Measurements from ENCODE around the gene HVCN1. TPM values are rescaled to one million over a fixed set of nuclear protein-coding genes. Genes with fewer than 3 reads are reported as not detected.

HVCN1 gene
- total RNA-seq, 5 donors from 2014 or later (not counting 1 experiment from before 2014, with no cell fraction given), result 5.6 to 18.7 (median 14.2) TPM

DNA sequence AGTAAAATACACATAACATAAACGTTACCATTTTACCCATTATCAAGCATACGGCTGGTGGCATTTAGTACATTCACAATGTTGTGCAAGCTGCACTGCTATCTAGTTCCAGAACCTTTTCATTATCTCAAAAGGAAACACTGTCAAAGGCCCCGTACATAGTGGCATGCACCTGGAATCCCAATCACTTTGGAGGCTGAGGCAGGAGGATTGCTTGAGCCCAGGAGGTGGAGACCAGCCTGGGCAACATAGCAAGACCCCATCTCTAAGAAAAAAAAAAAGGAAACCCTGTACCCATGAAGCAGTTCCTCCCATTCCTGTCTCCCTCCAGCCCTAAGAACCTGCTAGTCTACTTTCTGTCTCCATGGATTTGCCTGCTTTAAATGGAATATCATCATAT is 7.4 kb upstream of the HVCN1 start:
- ATAC-seq (replicated peaks in 1 of 4) (no peak), DNase-seq (no peak)
- H3K4me1 Mint-ChIP-seq, result peaks cover 7 to 23% (median 21%) of the 10 kb centered on the region in 3 donors
- peak overlapping the region in 1 of 2 donors; percentile 15 for H3K27ac Mint-ChIP-seq
- H3K27me3 ChIP-seq (replicated peaks in 1 of 2; ENCODE audit: control insufficient read depth in 2 of 2, extremely low read depth in 1 of 2, insufficient read depth in 2 of 2, low read length in 1 of 2), result no peaks in the 10 kb centered on the region
- H3K4me3 ChIP-seq (ENCODE audit: control insufficient read depth in 1 of 2, extremely low read depth in 1 of 2, low read length in 1 of 2), result no peak overlapping the region
- no peaks in the 10 kb centered on the region for H3K36me3 ChIP-seq (ENCODE audit: control insufficient read depth in 2 of 2, extremely low read depth in 1 of 2, insufficient read depth in 1 of 2, low read length in 1 of 2)
- no peak overlapping the region for H3K27ac ChIP-seq (ENCODE audit: low read length)
- H3K9me3 Mint-ChIP-seq, result no peaks in the 10 kb centered on the region
- no peaks in the 10 kb centered on the region for H3K36me3 Mint-ChIP-seq
- ChIA-PET CTCF (interaction anchor here in 1 of 2 donors (0.6 to 0.8 kb wide), 2 partner anchors 76 to 1271 kb away, joined by 3 to 6 read pairs; no protein-coding TSS in a partner anchor), POLR2A (no interaction called here)
- H3K9me3 ChIP-seq, result no peaks in the 10 kb centered on the region
- 100% methylated on average over 2 of the region's 3 CpGs for WGBS (ENCODE audit: insufficient coverage)
- no peaks in the 10 kb centered on the region for H3K27me3 Mint-ChIP-seq
- H3K4me1 ChIP-seq (ENCODE audit: control insufficient read depth in 1 of 2, extremely low read depth in 1 of 2, insufficient read depth in 2 of 2, low read length in 2 of 2), result peaks cover 8 to 21% of the 10 kb centered on the region in 2 experiments
- H3K4me3 Mint-ChIP-seq, result no peak overlapping the region

DNA sequence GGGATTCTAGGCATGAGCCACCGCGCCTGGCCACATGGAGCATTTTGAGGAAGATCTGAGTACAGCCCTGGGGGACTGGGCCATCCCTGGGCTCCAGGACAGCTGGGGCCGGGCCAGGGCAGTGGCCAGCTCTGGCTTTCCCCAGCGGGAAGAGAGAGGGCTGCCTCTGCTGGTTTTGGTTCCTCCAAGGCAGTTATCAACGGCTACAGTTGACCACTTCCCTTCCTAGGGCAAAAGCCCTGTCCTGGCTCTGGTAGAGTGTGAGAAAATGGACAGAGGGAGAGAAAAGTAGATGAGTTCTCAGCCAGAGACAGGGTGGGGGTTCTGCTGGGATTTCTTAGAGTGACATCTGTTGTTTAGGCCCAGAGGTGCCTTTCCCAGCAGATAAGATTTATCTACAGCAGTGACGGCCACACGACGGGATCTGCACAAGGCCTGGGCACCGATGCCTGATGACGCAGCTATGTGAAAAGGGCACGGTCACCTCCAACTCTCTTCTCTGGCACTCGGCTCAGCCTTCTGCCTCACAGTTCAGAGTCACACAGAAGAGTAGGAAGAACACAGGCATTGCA is 5.5 kb upstream of the HVCN1 start:
- H3K27me3 ChIP-seq (replicated peaks in 1 of 2; ENCODE audit: control insufficient read depth in 2 of 2, extremely low read depth in 1 of 2, insufficient read depth in 2 of 2, low read length in 1 of 2), result no peaks in the 10 kb centered on the region
- H3K36me3 ChIP-seq (ENCODE audit: control insufficient read depth in 2 of 2, extremely low read depth in 1 of 2, insufficient read depth in 1 of 2, low read length in 1 of 2), result no peaks in the 10 kb centered on the region
- H3K27ac ChIP-seq (ENCODE audit: low read length), result no peak overlapping the region
- peaks cover 15 to 31% of the 10 kb centered on the region in 2 experiments for H3K4me1 ChIP-seq (ENCODE audit: control insufficient read depth in 1 of 2, extremely low read depth in 1 of 2, insufficient read depth in 2 of 2, low read length in 2 of 2)
- DNase-seq (peak in 1 of 35 experiments; percentile 26), ATAC-seq (replicated peaks in 1 of 4) (no peak)
- H3K4me3 ChIP-seq (ENCODE audit: control insufficient read depth in 1 of 2, extremely low read depth in 1 of 2, low read length in 1 of 2), result no peak overlapping the region
- Mint-ChIP-seq H3K4me1 (peaks cover 17 to 35% (median 33%) of the 10 kb centered on the region in 3 donors), H3K4me3 (no peak overlapping the region), H3K27ac (no peak overlapping the region), H3K36me3 (no peaks in the 10 kb centered on the region), H3K9me3 (no peaks in the 10 kb centered on the region), H3K27me3 (no peaks in the 10 kb centered on the region)
- H3K9me3 ChIP-seq, result no peaks in the 10 kb centered on the region
- CTCF ChIA-PET, result no interaction called here
- POLR2A ChIA-PET, result no interaction called here
- WGBS (ENCODE audit: insufficient coverage), result 90% methylated on average over 12 of the region's 12 CpGs

DNA sequence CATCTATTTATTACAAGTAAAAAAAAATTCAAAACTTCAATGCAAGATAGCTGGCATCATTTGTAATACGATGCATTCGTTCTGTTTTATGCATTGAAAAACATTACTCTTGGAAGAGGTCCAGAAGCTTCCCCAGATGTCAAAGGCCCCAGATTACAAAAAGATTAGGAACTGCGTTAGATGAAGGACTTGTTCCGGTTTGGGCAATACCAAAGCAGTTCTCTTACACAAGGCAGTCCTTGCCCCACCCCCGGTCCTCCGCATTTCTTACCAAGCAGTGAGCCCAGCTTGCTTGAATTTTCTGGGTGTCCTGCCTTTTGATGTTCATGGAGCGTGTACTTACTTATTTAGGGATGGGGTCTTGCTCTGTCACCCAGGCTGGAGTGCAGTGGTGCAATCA is 4.8 kb upstream of the HVCN1 start:
- ChIA-PET POLR2A (no interaction called here), CTCF (interaction anchor here in 1 of 2 donors (0.5 to 0.6 kb wide), 2 partner anchors 277 to 661 kb away, joined by 3 read pairs; no protein-coding TSS in a partner anchor)
- H3K4me1 ChIP-seq (ENCODE audit: control insufficient read depth in 1 of 2, extremely low read depth in 1 of 2, insufficient read depth in 2 of 2, low read length in 2 of 2), result peaks cover 15 to 36% of the 10 kb centered on the region in 2 experiments
- H3K9me3 ChIP-seq, result no peaks in the 10 kb centered on the region
- no peak overlapping the region for H3K27ac ChIP-seq (ENCODE audit: low read length)
- H3K27me3 ChIP-seq (replicated peaks in 1 of 2; ENCODE audit: control insufficient read depth in 2 of 2, extremely low read depth in 1 of 2, insufficient read depth in 2 of 2, low read length in 1 of 2), result no peaks in the 10 kb centered on the region
- ATAC-seq (replicated peaks in 1 of 4), result no peak
- H3K4me3 ChIP-seq (ENCODE audit: control insufficient read depth in 1 of 2, extremely low read depth in 1 of 2, low read length in 1 of 2), result no peak overlapping the region
- H3K9me3 Mint-ChIP-seq, result no peaks in the 10 kb centered on the region
- no peak overlapping the region for H3K4me3 Mint-ChIP-seq
- no peaks in the 10 kb centered on the region for H3K27me3 Mint-ChIP-seq
- no peaks in the 10 kb centered on the region for H3K36me3 Mint-ChIP-seq
- DNase-seq, result peak in 1 of 35 experiments; percentile 37
- H3K4me1 Mint-ChIP-seq, result peaks cover 19 to 36% (median 34%) of the 10 kb centered on the region in 3 donors
- no peak overlapping the region for H3K27ac Mint-ChIP-seq
- no peaks in the 10 kb centered on the region for H3K36me3 ChIP-seq (ENCODE audit: control insufficient read depth in 2 of 2, extremely low read depth in 1 of 2, insufficient read depth in 1 of 2, low read length in 1 of 2)
- WGBS (ENCODE audit: insufficient coverage), result 87% methylated on average over 4 of the region's 7 CpGs

DNA sequence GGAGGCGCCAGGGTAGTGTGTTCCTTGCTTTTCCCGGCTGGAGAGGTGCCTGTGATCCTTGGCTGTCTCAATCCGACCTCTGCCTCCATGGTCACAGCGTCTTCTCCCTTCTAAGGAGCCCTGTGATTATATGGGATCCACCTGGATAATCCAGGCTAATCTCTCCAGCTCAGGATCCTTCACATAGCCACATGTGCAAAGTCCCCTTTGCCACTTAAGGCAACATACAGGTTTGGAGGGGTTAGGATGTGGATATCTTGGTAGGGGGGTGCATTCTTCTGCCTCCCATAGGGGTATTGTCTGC is 1.2 kb upstream of the HVCN1 start:
- Histone ChIP-seq H3K4me3 (ENCODE audit: control insufficient read depth in 1 of 2, extremely low read depth in 1 of 2, low read length in 1 of 2) (peak overlapping the region; percentile 63 to 67), H3K36me3 (ENCODE audit: control insufficient read depth in 2 of 2, extremely low read depth in 1 of 2, insufficient read depth in 1 of 2, low read length in 1 of 2) (peaks cover 0 to 5% of the 10 kb centered on the region in 2 donors), H3K27ac (ENCODE audit: low read length) (peak overlapping the region; percentile 57), H3K4me1 (ENCODE audit: control insufficient read depth in 1 of 2, extremely low read depth in 1 of 2, insufficient read depth in 2 of 2, low read length in 2 of 2) (peaks cover 12 to 45% of the 10 kb centered on the region in 2 experiments), H3K27me3 (replicated peaks in 1 of 2; ENCODE audit: control insufficient read depth in 2 of 2, extremely low read depth in 1 of 2, insufficient read depth in 2 of 2, low read length in 1 of 2) (no peaks in the 10 kb centered on the region), H3K9me3 (no peaks in the 10 kb centered on the region)
- Mint-ChIP-seq H3K9me3 (no peaks in the 10 kb centered on the region), H3K4me3 (peak overlapping the region; percentile 87 to 95 (median 95)), H3K36me3 (peaks cover 12% of the 10 kb centered on the region), H3K27me3 (no peaks in the 10 kb centered on the region), H3K4me1 (peaks cover 35 to 53% (median 38%) of the 10 kb centered on the region in 3 donors), H3K27ac (peak overlapping the region; percentile 89 to 91)
- CTCF ChIA-PET, result interaction anchor here in 1 of 2 donors (1.1 kb wide), 1 partner anchor 75 kb away, joined by 3 read pairs; no protein-coding TSS in a partner anchor
- DNase-seq (no peak), ATAC-seq (replicated peaks in 1 of 4) (no peak)
- WGBS (ENCODE audit: insufficient coverage), result 58% methylated on average over 2 of the region's 4 CpGs
- POLR2A ChIA-PET, result no interaction called here

DNA sequence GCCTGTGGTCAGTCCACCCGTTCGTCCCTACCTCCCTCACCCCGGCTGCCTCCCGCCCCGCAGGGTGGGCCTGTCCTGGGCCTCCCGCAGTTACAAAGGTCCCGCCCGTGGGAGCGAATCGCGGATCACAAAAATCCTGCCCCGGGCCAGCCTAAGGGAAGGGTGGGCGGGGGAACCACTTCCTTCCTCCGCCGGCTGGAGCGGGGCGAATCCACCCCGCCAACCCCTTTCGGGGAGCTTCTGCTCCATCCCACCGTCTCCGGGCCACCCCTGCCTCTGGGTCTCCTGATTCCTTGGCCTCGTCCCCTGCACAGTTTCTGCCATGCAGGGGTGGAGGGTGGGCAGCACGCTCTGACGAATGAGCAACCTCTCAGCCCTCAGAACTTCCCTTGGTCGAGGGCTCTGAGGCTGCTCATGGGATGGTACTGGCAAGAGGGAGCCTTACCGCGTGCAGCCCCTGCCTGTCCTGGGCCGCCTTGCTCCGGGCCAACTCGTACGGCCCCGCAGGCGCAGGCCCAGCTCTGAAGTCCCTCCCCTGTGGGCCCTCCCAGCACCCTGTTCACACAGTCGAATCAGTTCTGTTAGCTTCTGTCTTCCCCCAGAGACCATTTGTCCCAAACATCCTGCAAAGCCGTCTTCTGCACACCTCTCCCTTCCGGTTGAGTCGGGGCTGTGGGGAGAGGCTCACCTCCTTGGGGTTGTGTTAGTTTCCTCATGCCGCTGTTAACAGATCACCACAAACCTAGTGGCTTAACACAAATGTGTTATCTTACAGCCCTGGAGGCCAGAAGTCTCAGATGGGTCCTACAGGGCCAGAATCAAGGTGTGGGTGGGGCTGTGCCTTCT is 589 bp upstream of the HVCN1 start:
- 0% methylated on average over 29 of the region's 38 CpGs for WGBS (ENCODE audit: insufficient coverage)
- no peaks in the 10 kb centered on the region for H3K27me3 ChIP-seq (replicated peaks in 1 of 2; ENCODE audit: control insufficient read depth in 2 of 2, extremely low read depth in 1 of 2, insufficient read depth in 2 of 2, low read length in 1 of 2)
- H3K4me1 ChIP-seq (ENCODE audit: control insufficient read depth in 1 of 2, extremely low read depth in 1 of 2, insufficient read depth in 2 of 2, low read length in 2 of 2), result peaks cover 12 to 45% of the 10 kb centered on the region in 2 experiments
- H3K36me3 Mint-ChIP-seq, result peaks cover 16% of the 10 kb centered on the region
- DNase-seq, result peak in 29 of 35 experiments; percentile 22 to 67 (median 37)
- H3K27ac ChIP-seq (ENCODE audit: low read length), result peak overlapping the region; percentile 57
- no peaks in the 10 kb centered on the region for H3K9me3 ChIP-seq
- ChIA-PET POLR2A (no interaction called here), CTCF (interaction anchor here in 1 of 2 donors (0.6 to 1.1 kb wide), 2 partner anchors 75 to 258 kb away, joined by 3 read pairs; no protein-coding TSS in a partner anchor)
- H3K4me3 Mint-ChIP-seq, result peak overlapping the region; percentile 87 to 95 (median 95)
- peak overlapping the region; percentile 63 to 67 for H3K4me3 ChIP-seq (ENCODE audit: control insufficient read depth in 1 of 2, extremely low read depth in 1 of 2, low read length in 1 of 2)
- H3K4me1 Mint-ChIP-seq, result peaks cover 38 to 56% (median 39%) of the 10 kb centered on the region in 3 donors
- ATAC-seq (replicated peaks in 1 of 4), result peak; percentile 68 to 79 (median 76)
- no peaks in the 10 kb centered on the region for H3K27me3 Mint-ChIP-seq
- H3K9me3 Mint-ChIP-seq, result no peaks in the 10 kb centered on the region
- H3K27ac Mint-ChIP-seq, result peak overlapping the region; percentile 89 to 91
- H3K36me3 ChIP-seq (ENCODE audit: control insufficient read depth in 2 of 2, extremely low read depth in 1 of 2, insufficient read depth in 1 of 2, low read length in 1 of 2), result peaks cover 0 to 5% of the 10 kb centered on the region in 2 donors

DNA sequence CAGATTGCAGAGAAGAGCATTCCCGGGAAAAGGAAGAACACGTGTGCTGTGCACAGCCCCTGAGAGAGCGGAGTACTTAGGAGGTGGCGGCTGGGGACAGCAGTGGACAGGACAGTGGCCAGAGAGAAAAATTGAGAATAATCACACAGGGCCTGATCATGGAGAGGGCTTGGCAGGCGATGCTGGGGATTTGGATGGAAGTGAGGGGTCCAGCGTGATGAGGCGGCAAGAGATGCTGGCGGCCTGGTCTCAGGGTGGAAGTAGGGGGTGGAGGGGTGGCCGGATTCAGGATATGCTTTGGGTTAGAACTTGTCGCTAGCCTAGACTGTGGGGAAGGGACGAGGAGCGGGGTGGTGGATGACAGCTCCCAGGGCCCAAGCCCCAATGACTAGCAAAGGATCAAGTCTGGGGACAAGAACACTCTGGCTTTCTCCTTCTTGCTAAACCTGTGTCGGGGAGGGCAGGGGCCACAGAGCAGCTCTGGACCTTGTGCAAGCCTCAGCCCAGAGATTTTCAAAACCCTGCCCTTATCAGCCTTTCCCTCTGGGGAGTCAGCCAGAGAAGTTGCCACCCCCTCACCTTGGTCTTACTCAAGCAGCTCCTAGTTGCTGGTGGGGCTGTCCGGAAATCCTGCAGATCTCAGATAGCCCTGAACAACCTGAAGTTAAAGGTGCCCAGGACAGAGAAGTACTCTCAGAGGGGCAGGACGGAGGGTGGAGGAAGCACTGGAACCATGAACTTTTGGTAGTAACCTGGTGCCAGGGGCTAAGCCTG is 1.3 kb downstream of the HVCN1 start:
- no peaks in the 10 kb centered on the region for H3K9me3 ChIP-seq
- ChIA-PET CTCF (no interaction called here), POLR2A (no interaction called here)
- no peaks in the 10 kb centered on the region for H3K27me3 Mint-ChIP-seq
- H3K36me3 ChIP-seq (ENCODE audit: control insufficient read depth in 2 of 2, extremely low read depth in 1 of 2, insufficient read depth in 1 of 2, low read length in 1 of 2), result peaks cover 2 to 5% of the 10 kb centered on the region in 2 donors
- no peaks in the 10 kb centered on the region for H3K27me3 ChIP-seq (replicated peaks in 1 of 2; ENCODE audit: control insufficient read depth in 2 of 2, extremely low read depth in 1 of 2, insufficient read depth in 2 of 2, low read length in 1 of 2)
- peaks cover 24% of the 10 kb centered on the region for H3K36me3 Mint-ChIP-seq
- peaks cover 11 to 38% of the 10 kb centered on the region in 2 experiments for H3K4me1 ChIP-seq (ENCODE audit: control insufficient read depth in 1 of 2, extremely low read depth in 1 of 2, insufficient read depth in 2 of 2, low read length in 2 of 2)
- no peaks in the 10 kb centered on the region for H3K9me3 Mint-ChIP-seq
- WGBS (ENCODE audit: insufficient coverage), result 99% methylated on average over 12 of the region's 15 CpGs
- no peak for ATAC-seq (replicated peaks in 1 of 4)
- no peak for DNase-seq
- peak overlapping the region; percentile 79 to 95 (median 83) for H3K4me3 Mint-ChIP-seq
- no peak overlapping the region for H3K27ac ChIP-seq (ENCODE audit: low read length)
- no peak overlapping the region for H3K4me3 ChIP-seq (ENCODE audit: control insufficient read depth in 1 of 2, extremely low read depth in 1 of 2, low read length in 1 of 2)
- peak overlapping the region; percentile 46 to 61 for H3K27ac Mint-ChIP-seq
- H3K4me1 Mint-ChIP-seq, result peaks cover 36 to 53% (median 38%) of the 10 kb centered on the region in 3 donors
